Measurements from ENCODE around the gene SELENOO. TPM values are rescaled to one million over a fixed set of nuclear protein-coding genes. Genes with fewer than 3 reads are reported as not detected.

The SELENOO gene
- total and polyA plus RNA-seq, 3 experiments from 2014 or later = 6.1 to 25.9 (median 22.3) TPM

GRCh38 chr22:50209893-50210292 is 9.1 kb downstream of the SELENOO start:
- Histone ChIP-seq H3K27ac (ENCODE audit: low read depth, low read length) (no peak overlapping the region), H3K9me3 (ENCODE audit: low read length) (no peaks in the 10 kb centered on the region), H3K27me3 (ENCODE audit: insufficient read depth, low read length, poor library complexity, severe bottlenecking) (no peaks in the 10 kb centered on the region), H3K4me1 (ENCODE audit: insufficient read depth, low read length) (no peaks in the 10 kb centered on the region), H3K4me3 (ENCODE audit: low read length) (no peak overlapping the region), H3K36me3 (ENCODE audit: insufficient read depth, low read length) (peaks cover 30% of the 10 kb centered on the region)
- Mint-ChIP-seq H3K9me3 (no peaks in the 10 kb centered on the region), H3K4me1 (peaks cover 18 to 44% (median 33%) of the 10 kb centered on the region in 3 donors), H3K36me3 (peaks cover 3 to 66% (median 7%) of the 10 kb centered on the region in 3 donors), H3K27ac (peak overlapping the region; percentile 32 to 89 (median 80)), H3K27me3 (peaks cover 0 to 2% of the 10 kb centered on the region in 2 donors), H3K4me3 (peak overlapping the region in 1 of 7 donors; percentile 18)
- ChIA-PET CTCF (interaction anchor here (2.3 kb wide), 1 partner anchor 61 kb away, joined by 18 read pairs; no protein-coding TSS in a partner anchor), POLR2A (no interaction called here)
- DNase-seq = peak; percentile 55 to 78 (median 64)

- DNase-seq = no peak
- Mint-ChIP-seq H3K4me1 (peaks cover 16 to 41% (median 31%) of the 10 kb centered on the region in 3 donors), H3K36me3 (peaks cover 3 to 65% (median 5%) of the 10 kb centered on the region in 3 donors), H3K27ac (no peak overlapping the region), H3K4me3 (peak overlapping the region in 1 of 7 donors; percentile 51), H3K9me3 (no peaks in the 10 kb centered on the region), H3K27me3 (peaks cover 0 to 2% of the 10 kb centered on the region in 2 donors)
- POLR2A ChIA-PET = no interaction called here
- Histone ChIP-seq H3K4me3 (ENCODE audit: low read length) (no peak overlapping the region), H3K27ac (ENCODE audit: low read depth, low read length) (no peak overlapping the region), H3K36me3 (ENCODE audit: insufficient read depth, low read length) (peaks cover 32% of the 10 kb centered on the region), H3K27me3 (ENCODE audit: insufficient read depth, low read length, poor library complexity, severe bottlenecking) (no peaks in the 10 kb centered on the region), H3K9me3 (ENCODE audit: low read length) (no peaks in the 10 kb centered on the region), H3K4me1 (ENCODE audit: insufficient read depth, low read length) (no peaks in the 10 kb centered on the region)
- CTCF ChIA-PET = interaction anchor here (0.5 to 2.3 kb wide), 4 partner anchors 9 to 407 kb away, joined by 3 to 18 read pairs (median 4); no protein-coding TSS in a partner anchor
These were observed 9.7 kb downstream of the SELENOO start for GRCh38 chr22:50210378-50211139.

GRCh38 chr22:50211147-50211546 is 10.3 kb downstream of the SELENOO start:
- Mint-ChIP-seq H3K9me3 (no peaks in the 10 kb centered on the region), H3K4me1 (peaks cover 16 to 40% (median 31%) of the 10 kb centered on the region in 3 donors), H3K4me3 (peak overlapping the region in 1 of 7 donors; percentile 51), H3K27me3 (peaks cover 0 to 2% of the 10 kb centered on the region in 2 donors), H3K27ac (peak overlapping the region in 3 of 8 donors; percentile 7 to 22 (median 11)), H3K36me3 (peaks cover 3 to 70% (median 5%) of the 10 kb centered on the region in 3 donors)
- no peak for DNase-seq
- H3K36me3 ChIP-seq (ENCODE audit: insufficient read depth, low read length) = peaks cover 31% of the 10 kb centered on the region
- ChIA-PET CTCF (interaction anchor here (0.5 to 2.3 kb wide), 4 partner anchors 8 to 407 kb away, joined by 3 to 18 read pairs (median 4); no protein-coding TSS in a partner anchor), POLR2A (no interaction called here)
- no peaks in the 10 kb centered on the region for H3K27me3 ChIP-seq (ENCODE audit: insufficient read depth, low read length, poor library complexity, severe bottlenecking)
- no peak overlapping the region for H3K4me3 ChIP-seq (ENCODE audit: low read length)
- no peaks in the 10 kb centered on the region for H3K4me1 ChIP-seq (ENCODE audit: insufficient read depth, low read length)
- no peaks in the 10 kb centered on the region for H3K9me3 ChIP-seq (ENCODE audit: low read length)
- H3K27ac ChIP-seq (ENCODE audit: low read depth, low read length) = no peak overlapping the region

GRCh38 chr22:50213263-50213662 is 12.5 kb downstream of the SELENOO start:
- Histone ChIP-seq H3K27me3 (ENCODE audit: insufficient read depth, low read length, poor library complexity, severe bottlenecking) (no peaks in the 10 kb centered on the region), H3K36me3 (ENCODE audit: insufficient read depth, low read length) (peaks cover 27% of the 10 kb centered on the region), H3K9me3 (ENCODE audit: low read length) (no peaks in the 10 kb centered on the region), H3K27ac (ENCODE audit: low read depth, low read length) (no peak overlapping the region), H3K4me1 (ENCODE audit: insufficient read depth, low read length) (no peaks in the 10 kb centered on the region), H3K4me3 (ENCODE audit: low read length) (no peak overlapping the region)
- Mint-ChIP-seq H3K4me3 (no peak overlapping the region), H3K27me3 (peaks cover 0 to 2% of the 10 kb centered on the region in 2 donors), H3K4me1 (peaks cover 16 to 38% (median 31%) of the 10 kb centered on the region in 3 donors), H3K9me3 (no peaks in the 10 kb centered on the region), H3K36me3 (peaks cover 3 to 76% (median 5%) of the 10 kb centered on the region in 3 donors), H3K27ac (peak overlapping the region in 1 of 8 donors; percentile 27)
- no peak for DNase-seq
- ChIA-PET CTCF (no interaction called here), POLR2A (no interaction called here)

- H3K36me3 Mint-ChIP-seq = peaks cover 0 to 86% (median 2%) of the 10 kb centered on the region in 3 donors
- H3K36me3 ChIP-seq (ENCODE audit: insufficient read depth, low read length) = peaks cover 27% of the 10 kb centered on the region
- no peak for DNase-seq
- no peak overlapping the region for H3K4me3 Mint-ChIP-seq
- no peaks in the 10 kb centered on the region for H3K9me3 ChIP-seq (ENCODE audit: low read length)
- no peaks in the 10 kb centered on the region for H3K4me1 ChIP-seq (ENCODE audit: insufficient read depth, low read length)
- peak overlapping the region in 3 of 8 donors; percentile 43 to 87 (median 66) for H3K27ac Mint-ChIP-seq
- H3K27me3 Mint-ChIP-seq = peaks cover 0 to 2% of the 10 kb centered on the region in 2 donors
- ChIA-PET CTCF (interaction anchor here (1.0 kb wide), 1 partner anchor 65 kb away, joined by 4 read pairs; no protein-coding TSS in a partner anchor), POLR2A (no interaction called here)
- H3K9me3 Mint-ChIP-seq = no peaks in the 10 kb centered on the region
- peaks cover 11 to 33% (median 25%) of the 10 kb centered on the region in 3 donors for H3K4me1 Mint-ChIP-seq
- no peak overlapping the region for H3K27ac ChIP-seq (ENCODE audit: low read depth, low read length)
- no peaks in the 10 kb centered on the region for H3K27me3 ChIP-seq (ENCODE audit: insufficient read depth, low read length, poor library complexity, severe bottlenecking)
- no peak overlapping the region for H3K4me3 ChIP-seq (ENCODE audit: low read length)
These were observed 14.7 kb downstream of the SELENOO start for GRCh38 chr22:50215297-50216054.

GRCh38 chr22:50216055-50216683 is 15.4 kb downstream of the SELENOO start:
- peak overlapping the region in 1 of 8 donors; percentile 87 for H3K27ac Mint-ChIP-seq
- Histone ChIP-seq H3K4me1 (ENCODE audit: insufficient read depth, low read length) (no peaks in the 10 kb centered on the region), H3K27ac (ENCODE audit: low read depth, low read length) (no peak overlapping the region), H3K9me3 (ENCODE audit: low read length) (no peaks in the 10 kb centered on the region), H3K27me3 (ENCODE audit: insufficient read depth, low read length, poor library complexity, severe bottlenecking) (no peaks in the 10 kb centered on the region), H3K4me3 (ENCODE audit: low read length) (no peak overlapping the region), H3K36me3 (ENCODE audit: insufficient read depth, low read length) (peaks cover 29% of the 10 kb centered on the region)
- no peak overlapping the region for H3K4me3 Mint-ChIP-seq
- POLR2A ChIA-PET = no interaction called here
- CTCF ChIA-PET = interaction anchor here (1.0 kb wide), 1 partner anchor 66 kb away, joined by 4 read pairs; no protein-coding TSS in a partner anchor
- no peak for DNase-seq
- no peaks in the 10 kb centered on the region for H3K9me3 Mint-ChIP-seq
- H3K27me3 Mint-ChIP-seq = peaks cover 0 to 2% of the 10 kb centered on the region in 2 donors
- H3K4me1 Mint-ChIP-seq = peaks cover 9 to 28% (median 25%) of the 10 kb centered on the region in 3 donors
- peaks cover 0 to 87% (median 2%) of the 10 kb centered on the region in 3 donors for H3K36me3 Mint-ChIP-seq

- CTCF ChIA-PET = no interaction called here
- H3K27me3 ChIP-seq (ENCODE audit: insufficient read depth, low read length, poor library complexity, severe bottlenecking) = no peaks in the 10 kb centered on the region
- H3K4me1 ChIP-seq (ENCODE audit: insufficient read depth, low read length) = no peaks in the 10 kb centered on the region
- no peak overlapping the region for H3K27ac ChIP-seq (ENCODE audit: low read depth, low read length)
- no peaks in the 10 kb centered on the region for H3K9me3 ChIP-seq (ENCODE audit: low read length)
- no peaks in the 10 kb centered on the region for H3K9me3 Mint-ChIP-seq
- H3K4me1 Mint-ChIP-seq = peaks cover 8 to 25% (median 25%) of the 10 kb centered on the region in 3 donors
- POLR2A ChIA-PET = no interaction called here
- peaks cover 34% of the 10 kb centered on the region for H3K36me3 ChIP-seq (ENCODE audit: insufficient read depth, low read length)
- no peak for DNase-seq
- peaks cover 0 to 2% of the 10 kb centered on the region in 2 donors for H3K27me3 Mint-ChIP-seq
- no peak overlapping the region for H3K4me3 ChIP-seq (ENCODE audit: low read length)
- peaks cover 0 to 90% (median 2%) of the 10 kb centered on the region in 3 donors for H3K36me3 Mint-ChIP-seq
- H3K27ac Mint-ChIP-seq = no peak overlapping the region
- H3K4me3 Mint-ChIP-seq = no peak overlapping the region
These were observed 16.1 kb downstream of the SELENOO start for GRCh38 chr22:50216684-50217520.

Data from CD8-positive, alpha-beta memory T cell (primary cell).